GM12875 (cell line): ENCODE results near the gene LRAT.

Experiments used
- H3K4me3 ChIP-seq: one replicate; pipeline ENCODE4 v1.5.1; 2011; ENCODE audit warnings: low read depth, low read length, control low read depth
- CTCF ChIP-seq: IDR thresholded peaks from 2 replicates; pipeline ENCODE4 v1.5.1; 2011; ENCODE audit warnings: low read depth, mild to moderate bottlenecking, control low read depth, inconsistent platforms, low read length, moderate library complexity, borderline replicate concordance; ENCODE audit not compliant: insufficient read depth

The LRAT gene

GRCh38 chr4:154757713-154758112 lies 13.9 kb downstream of the LRAT start:
- no peak for TF ChIP-seq CTCF
- H3K4me3 ChIP-seq, result no peak overlapping the region

GRCh38 chr4:154760895-154761294 lies 17.1 kb downstream of the LRAT start:
- H3K4me3 ChIP-seq, result no peak overlapping the region
- TF ChIP-seq CTCF, result no peak

GRCh38 chr4:154778264-154778663 lies 34.5 kb downstream of the LRAT start:
- no peak for TF ChIP-seq CTCF
- no peak overlapping the region for H3K4me3 ChIP-seq

GRCh38 chr4:154779362-154779947 lies 35.7 kb downstream of the LRAT start:
- peak; percentile 11; the same call in 1 of the 2 replicates for TF ChIP-seq CTCF

GRCh38 chr4:154781126-154781982 lies 37.6 kb downstream of the LRAT start, which contains the start of gene RBM46:
TSS of gene RBM46 (plus strand) at chr4:154781272. CDS start at chr4:154796753, 15,481 bp downstream.
- H3K4me3 ChIP-seq, result no peak within 1 kb of the TSS
- TF ChIP-seq CTCF, result no peak

More at GRCh38 chr4:154779362-154779947, 35.7 kb downstream of the LRAT start:
- H3K4me3 ChIP-seq, result no peak overlapping the region

GRCh38 chr4:154781983-154782293 lies 38.1 kb downstream of the LRAT start:
- no peak overlapping the region for H3K4me3 ChIP-seq
- no peak for TF ChIP-seq CTCF
